Heart left ventricle (tissue), 13 donors: ENCODE data around the gene CDC16.

ENCODE experiments used
- CTCF ChIP-seq, 12 donors: fragments of 200-600 bp; sonication (generic) in 4 of 12; IDR thresholded peaks; one replicate each; pipeline versions ENCODE4 v1.5.0 to v1.8.0; 2018 to 2022; ENCODE audit warnings: antibody characterized with exemption in 12 of 12, mild to moderate bottlenecking in 5 of 12
- POLR2A ChIP-seq, 2 donors: fragments of 450-650 bp; IDR thresholded peaks; one replicate each; pipeline ENCODE4 v1.6.1; 2017; ENCODE audit warnings: antibody characterized with exemption in 2 of 2, mild to moderate bottlenecking in 2 of 2, moderate library complexity in 2 of 2
- donor health status: ischemic (EF 13 %, LVEDD 7.1; RV severe dilation, severe dysfunction).
- donor health status: DM: no; HTN: yes; CAD: no.
- donor health status: DM: no; HTN: no; CAD: no.
- donor health status: ischemic (EF 25% LVEDD 6.9; RV normal size, moderate dysfunction).
- donor health status: ischemic (EF 25% LVEDD 5.7; RV mildly dilated, moderate dysfunction).
- donor health status: ischemic (EF 35%, LVEDD 5.7; RV mildly dilated, moderate dysfunction).
- donor health status: nonischemic (EF 11% LVEDD 7.7; RV severe dilation, severe dysfunction).
- donor health status: DM: yes; HTN: yes; CAD: no.
- donor health status: PGD.
- donor health status: ischemic (EF 29% LVEDD 5.4; RV normal size, mild dysfunction).
- donor health status: nonischemic (EF 23%, LVEDD 6.1; RV moderate dilation, normal function).

GRCh38 chr13:114213980-114214379 is 20.7 kb upstream of the CDC16 start:
- TF ChIP-seq CTCF (IDR thresholded peaks at IDR 0.05) (no peak), POLR2A (IDR thresholded peaks at IDR 0.05) (no peak)
